ENCODE data around the gene NPC1.
"Not testable (repeated sequence)": the region's sequence is repeated elsewhere in the genome, so short reads cannot be mapped to it uniquely, and the experiment has no call there.

NPC1 gene

DNA sequence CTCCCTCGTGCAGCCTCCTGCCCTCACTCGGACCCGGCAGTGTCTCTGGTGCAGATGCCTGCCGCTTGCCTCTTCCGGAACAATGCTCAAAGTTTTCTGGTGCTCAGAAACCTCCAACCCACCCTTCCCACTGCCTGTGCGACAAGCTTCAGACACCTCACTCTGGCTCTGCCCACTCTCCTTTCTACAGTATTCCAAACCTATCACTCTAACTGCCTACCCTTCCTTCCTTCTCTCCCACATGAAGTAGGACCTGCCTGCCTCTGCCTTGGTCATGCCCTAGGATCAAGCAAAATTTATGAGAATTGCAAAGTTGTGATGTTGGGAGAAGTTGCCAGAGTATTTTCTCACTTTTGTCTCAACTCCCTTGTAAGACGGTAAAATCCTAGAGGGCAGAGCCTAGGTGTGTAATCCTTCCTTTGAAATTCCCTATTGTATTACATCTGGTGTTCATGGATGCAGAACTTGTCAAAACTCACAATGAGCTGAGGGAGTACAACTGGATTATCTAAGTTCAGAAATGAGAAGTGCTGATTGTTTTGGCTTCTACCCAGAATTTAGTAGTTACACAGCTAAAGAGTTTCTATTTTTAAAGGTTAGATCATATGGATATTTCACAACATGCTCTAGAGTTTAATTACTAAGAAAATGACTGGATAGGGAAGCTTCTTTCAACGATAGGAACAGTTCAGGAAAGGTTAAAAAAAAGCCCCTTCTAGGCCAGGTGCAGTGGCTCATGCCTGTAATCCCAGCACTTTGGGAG lies 7.2 kb downstream of the NPC1 start:
- TF ChIP-seq, protein P1, sequence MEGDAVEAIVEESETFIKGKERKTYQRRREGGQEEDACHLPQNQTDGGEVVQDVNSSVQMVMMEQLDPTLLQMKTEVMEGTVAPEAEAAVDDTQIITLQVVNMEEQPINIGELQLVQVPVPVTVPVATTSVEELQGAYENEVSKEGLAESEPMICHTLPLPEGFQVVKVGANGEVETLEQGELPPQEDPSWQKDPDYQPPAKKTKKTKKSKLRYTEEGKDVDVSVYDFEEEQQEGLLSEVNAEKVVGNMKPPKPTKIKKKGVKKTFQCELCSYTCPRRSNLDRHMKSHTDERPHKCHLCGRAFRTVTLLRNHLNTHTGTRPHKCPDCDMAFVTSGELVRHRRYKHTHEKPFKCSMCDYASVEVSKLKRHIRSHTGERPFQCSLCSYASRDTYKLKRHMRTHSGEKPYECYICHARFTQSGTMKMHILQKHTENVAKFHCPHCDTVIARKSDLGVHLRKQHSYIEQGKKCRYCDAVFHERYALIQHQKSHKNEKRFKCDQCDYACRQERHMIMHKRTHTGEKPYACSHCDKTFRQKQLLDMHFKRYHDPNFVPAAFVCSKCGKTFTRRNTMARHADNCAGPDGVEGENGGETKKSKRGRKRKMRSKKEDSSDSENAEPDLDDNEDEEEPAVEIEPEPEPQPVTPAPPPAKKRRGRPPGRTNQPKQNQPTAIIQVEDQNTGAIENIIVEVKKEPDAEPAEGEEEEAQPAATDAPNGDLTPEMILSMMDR (conservative IDR thresholded peaks at IDR 0.05; ENCODE audit: control insufficient read depth, insufficient read depth, low read depth, low read length): no peak
- DNase-seq (ENCODE audit: low read depth): peak; percentile 69
- no peak overlapping the region for H3K4me3 ChIP-seq (ENCODE audit: control insufficient read depth, low read depth, low read length)

DNA sequence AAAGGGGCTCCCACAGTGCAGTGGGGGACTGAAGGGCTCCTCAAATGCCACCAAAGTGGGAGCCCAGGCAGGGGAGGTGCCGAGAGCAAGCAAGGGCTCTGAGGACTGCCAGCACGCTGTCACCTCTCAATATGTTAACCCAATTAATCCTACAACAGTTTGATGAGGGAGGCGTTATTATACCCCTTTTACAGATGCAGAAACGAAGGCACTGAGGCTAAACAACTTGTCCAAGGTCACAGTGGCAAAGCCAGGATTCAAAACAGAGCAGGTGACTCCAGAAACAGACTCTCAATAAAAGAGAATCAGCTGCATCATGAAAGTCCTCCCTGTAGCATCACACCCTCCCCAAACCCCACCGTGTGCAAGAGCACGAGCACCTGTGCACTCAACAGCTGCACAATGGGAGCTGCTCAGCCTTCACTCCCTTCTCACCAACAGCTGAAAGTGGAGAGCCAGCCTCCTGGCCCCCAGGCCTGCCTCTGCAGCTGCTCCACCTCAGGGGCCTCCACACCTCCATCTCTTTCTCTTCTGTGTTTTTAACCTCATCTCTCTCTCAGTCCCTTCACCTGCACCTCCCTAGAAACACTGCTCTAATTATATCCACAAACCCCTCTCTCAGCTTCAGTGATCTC lies 8.1 kb downstream of the NPC1 start:
- H3K4me3 ChIP-seq (ENCODE audit: control insufficient read depth, low read depth, low read length): no peak overlapping the region
- no peak for DNase-seq (ENCODE audit: low read depth)
- TF ChIP-seq, protein P1 (conservative IDR thresholded peaks at IDR 0.05; ENCODE audit: control insufficient read depth, insufficient read depth, low read depth, low read length): no peak

DNA sequence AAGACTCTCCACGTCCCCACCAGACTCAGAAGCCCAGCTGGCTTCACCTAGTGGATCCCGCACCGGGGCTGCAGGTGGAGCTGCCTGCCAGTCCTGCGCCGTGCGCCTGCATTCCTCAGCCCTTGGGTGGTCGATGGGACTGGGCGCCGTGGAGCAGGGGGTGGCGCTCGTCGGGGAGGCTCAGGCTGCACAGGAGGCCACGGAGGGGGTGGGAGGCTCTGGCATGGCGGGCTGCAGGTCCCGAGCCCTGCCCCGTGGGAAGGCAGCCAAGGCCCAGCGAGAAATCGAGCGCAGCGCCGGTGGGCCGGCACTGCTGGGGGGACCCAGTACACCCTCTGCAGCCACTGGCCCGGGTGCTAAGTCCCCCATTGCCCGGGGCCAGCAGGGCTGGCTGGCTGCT lies 8.8 kb downstream of the NPC1 start:
- H3K4me3 ChIP-seq (ENCODE audit: control insufficient read depth, low read depth, low read length); DNase-seq (ENCODE audit: low read depth): not testable (repeated sequence)

DNA sequence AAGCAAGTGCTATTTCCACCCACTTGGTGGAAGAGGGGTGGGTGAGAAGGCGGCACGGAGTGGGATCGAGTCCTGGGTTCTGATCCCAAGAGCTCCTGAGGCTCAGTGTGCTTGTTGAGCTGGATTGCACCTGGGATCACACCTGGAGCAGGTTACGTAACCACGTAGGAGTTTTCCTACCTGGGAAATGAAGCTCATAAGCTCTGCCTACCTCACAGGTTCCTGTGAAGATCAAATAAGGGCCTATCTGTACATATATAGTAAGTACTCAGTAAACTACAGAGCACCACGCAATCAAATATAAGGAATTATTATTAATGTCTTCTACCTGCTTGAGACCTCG lies 11.0 kb downstream of the NPC1 start:
- TF ChIP-seq, protein P1 (conservative IDR thresholded peaks at IDR 0.05; ENCODE audit: control insufficient read depth, insufficient read depth, low read depth, low read length): no peak

DNA sequence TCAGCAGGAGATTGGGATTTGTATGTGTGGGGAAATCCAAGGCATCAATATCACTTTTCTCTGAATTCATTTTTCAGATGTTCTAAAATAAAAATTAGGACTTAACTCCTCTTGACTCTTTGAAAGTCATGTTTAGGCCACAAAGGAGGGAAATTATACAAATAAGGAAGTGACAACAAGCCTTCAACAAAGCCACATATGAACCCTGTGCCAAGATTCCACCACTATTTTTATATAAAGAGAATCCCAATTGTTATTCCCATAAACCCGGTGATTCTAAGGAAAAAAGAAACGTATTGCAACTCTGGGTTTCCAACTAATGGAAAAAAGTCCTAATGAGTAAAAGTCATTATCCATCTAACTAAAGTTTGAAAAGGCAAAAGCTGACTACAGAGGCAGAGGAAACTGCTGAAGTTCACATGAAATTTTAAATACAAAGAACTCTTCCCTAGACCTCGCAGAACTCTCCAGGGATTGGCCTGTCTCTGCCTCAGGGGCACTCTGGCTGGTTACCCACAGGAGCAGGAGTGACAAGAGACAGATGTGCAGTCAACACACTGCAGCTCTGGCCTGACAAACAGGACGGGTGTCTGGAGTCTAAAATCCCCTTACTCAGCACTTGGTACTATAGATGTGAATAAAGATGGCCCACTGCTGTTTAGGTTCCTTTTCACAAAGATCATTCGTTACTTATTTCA lies 11.5 kb downstream of the NPC1 start:
- TF ChIP-seq, protein P1 (conservative IDR thresholded peaks at IDR 0.05; ENCODE audit: control insufficient read depth, insufficient read depth, low read depth, low read length): no peak
- DNase-seq (ENCODE audit: low read depth): no peak

More for the DNA sequence above, 11.0 kb downstream of the NPC1 start:
- no peak overlapping the region for H3K4me3 ChIP-seq (ENCODE audit: control insufficient read depth, low read depth, low read length)
- no peak for DNase-seq (ENCODE audit: low read depth)

DNA sequence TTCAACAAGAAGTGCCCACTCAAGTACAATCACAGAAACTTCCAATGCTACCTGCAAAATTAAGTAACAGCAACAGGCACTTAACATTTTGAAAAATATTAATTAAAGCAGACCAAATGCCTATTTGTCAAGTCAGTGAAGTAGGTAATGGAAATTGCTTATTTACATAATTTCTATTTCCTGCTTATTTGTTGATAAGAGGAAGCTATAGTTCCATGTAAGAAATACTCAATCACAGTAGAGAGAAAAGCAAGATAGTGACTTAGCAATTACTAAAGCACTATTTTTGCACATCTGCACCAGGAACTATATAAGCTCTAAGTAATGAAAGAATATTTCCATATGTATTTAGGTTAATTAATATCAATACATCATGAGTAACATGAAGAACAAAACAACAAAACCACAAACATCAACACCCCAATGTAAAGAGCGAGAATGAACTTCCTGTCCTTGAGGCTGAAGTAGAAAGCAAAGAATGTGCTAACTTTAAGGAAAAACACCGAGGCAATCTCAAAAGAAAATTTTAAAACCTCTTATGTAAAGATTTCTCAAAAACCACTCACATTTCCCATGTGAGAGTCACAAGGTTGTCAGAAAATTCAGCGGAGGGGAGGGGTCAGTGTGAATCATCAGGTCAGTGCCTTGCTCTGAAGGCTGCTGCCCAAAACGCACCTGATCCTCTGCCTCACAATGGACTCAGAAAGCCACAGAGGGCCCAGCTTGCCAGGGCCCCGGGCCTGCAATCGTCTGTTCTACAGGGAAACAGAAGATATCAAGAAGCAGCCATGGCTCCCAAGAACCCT lies 12.5 kb downstream of the NPC1 start:
- no peak overlapping the region for H3K4me3 ChIP-seq (ENCODE audit: control insufficient read depth, low read depth, low read length)
- DNase-seq (ENCODE audit: low read depth): peak; percentile 89
- TF ChIP-seq, protein P1 (conservative IDR thresholded peaks at IDR 0.05; ENCODE audit: control insufficient read depth, insufficient read depth, low read depth, low read length): no peak

More for the DNA sequence above, 11.5 kb downstream of the NPC1 start:
- no peak overlapping the region for H3K4me3 ChIP-seq (ENCODE audit: control insufficient read depth, low read depth, low read length)

Measured in fibroblast of mammary gland (primary cell).